MM.1S (cell line): ENCODE measurements around the gene EMILIN2.
"Not testable (repeated sequence)": the region's sequence is repeated elsewhere in the genome, so short reads cannot be mapped to it uniquely, and the experiment has no call there.

ENCODE experiments used
- DNase-seq: peaks from one replicate; pipeline ENCODE4 v3.0.0-alpha.2; 2015
- H2AFZ ChIP-seq: fragments of 300-600 bp; sonication (generic); 2 replicates; pipeline ENCODE4 v1.6.0; 2016; ENCODE audit warnings: antibody characterized with exemption, low read length
- H3F3A ChIP-seq: fragments of 300-600 bp; sonication (generic); 2 replicates; pipeline ENCODE4 v1.6.1; 2016; ENCODE audit warnings: mild to moderate bottlenecking, antibody characterized with exemption, low read length, moderate library complexity, mixed read lengths; ENCODE audit not compliant: insufficient read depth
- H3K27ac ChIP-seq: fragments of 300-600 bp; sonication (generic); 2 replicates; pipeline ENCODE4 v1.5.1; 2016; ENCODE audit warnings: mild to moderate bottlenecking, low read length
- H3K27me3 ChIP-seq: fragments of 300-600 bp; sonication (generic); replicated peaks from 2 replicates; pipeline ENCODE4 v1.6.0; 2016; ENCODE audit warnings: low read length; ENCODE audit not compliant: insufficient read depth
- H3K36me3 ChIP-seq: fragments of 300-600 bp; sonication (generic); replicated peaks from 2 replicates; pipeline ENCODE4 v1.6.1; 2016; ENCODE audit warnings: mild to moderate bottlenecking, low read length, mixed read lengths; ENCODE audit not compliant: insufficient read depth
- H3K4me1 ChIP-seq: fragments of 300-600 bp; sonication (generic); 2 replicates; pipeline ENCODE4 v1.6.1; 2016; ENCODE audit warnings: low read length, mixed read lengths
- H3K4me2 ChIP-seq: fragments of 300-600 bp; sonication (generic); 2 replicates; pipeline ENCODE4 v1.6.0; 2016; ENCODE audit warnings: low read depth, low read length
- H3K4me3 ChIP-seq: fragments of 300-600 bp; sonication (generic); 2 replicates; pipeline ENCODE4 v1.5.1; 2016; ENCODE audit warnings: low read length, mixed read lengths
- H3K79me2 ChIP-seq: fragments of 300-600 bp; sonication (generic); 2 replicates; pipeline ENCODE4 v1.6.1; 2016; ENCODE audit warnings: mixed run types, low read length, mixed read lengths
- H3K9ac ChIP-seq: fragments of 300-600 bp; sonication (generic); 2 replicates; pipeline ENCODE4 v1.6.1; 2016; ENCODE audit warnings: low read length, mixed read lengths
- H3K9me2 ChIP-seq: fragments of 300-600 bp; sonication (generic); replicated peaks from 2 replicates; pipeline ENCODE4 v1.6.1; 2016; ENCODE audit warnings: mild to moderate bottlenecking, low read length, mixed read lengths; ENCODE audit not compliant: insufficient read depth
- H3K9me3 ChIP-seq: fragments of 300-600 bp; sonication (generic); replicated peaks from 2 replicates; pipeline ENCODE4 v1.6.1; 2016; ENCODE audit warnings: mild to moderate bottlenecking, low read length, mixed read lengths; ENCODE audit not compliant: insufficient read depth
- H4K20me1 ChIP-seq: fragments of 300-600 bp; sonication (generic); 2 replicates; pipeline ENCODE4 v1.6.1; 2016; ENCODE audit warnings: mild to moderate bottlenecking, low read length, moderate library complexity, mixed read lengths; ENCODE audit not compliant: insufficient read depth
- EZH2 ChIP-seq: fragments of 300-600 bp; sonication (generic); optimal IDR thresholded peaks from 2 replicates; pipeline ENCODE3; 2017; ENCODE audit warnings: low read depth, mild to moderate bottlenecking, antibody characterized with exemption, low read length, mixed read lengths
- EZH2phosphoT487 ChIP-seq: fragments of 300-600 bp; sonication (generic); IDR thresholded peaks from 2 replicates; pipeline ENCODE4 v1.6.1; 2018; ENCODE audit warnings: antibody characterized with exemption, low read length
- TF ChIP-seq, protein P1 (sequence below): fragments of 300-600 bp; sonication (generic); IDR thresholded peaks from 2 replicates; pipeline ENCODE4 v1.5.1; 2016; ENCODE audit warnings: antibody characterized with exemption, low read length, mixed read lengths

EMILIN2 gene

GRCh38 chr18:2825613-2826175, 21.1 kb upstream of the EMILIN2 start:
- Histone ChIP-seq H3K27ac (no peak overlapping the region), H2AFZ (no peak overlapping the region), H3K9me2 (no peaks in the 10 kb centered on the region), H3K4me1 (no peaks in the 10 kb centered on the region), H4K20me1 (no peaks in the 10 kb centered on the region), H3K27me3 (no peaks in the 10 kb centered on the region), H3K36me3 (no peaks in the 10 kb centered on the region), H3K79me2 (no peaks in the 10 kb centered on the region), H3K4me2 (no peak overlapping the region), H3K4me3 (no peak overlapping the region), H3K9me3 (no peaks in the 10 kb centered on the region), H3F3A (no peaks in the 10 kb centered on the region), H3K9ac (no peak overlapping the region)
- DNase-seq: no peak
- TF ChIP-seq, protein P1, sequence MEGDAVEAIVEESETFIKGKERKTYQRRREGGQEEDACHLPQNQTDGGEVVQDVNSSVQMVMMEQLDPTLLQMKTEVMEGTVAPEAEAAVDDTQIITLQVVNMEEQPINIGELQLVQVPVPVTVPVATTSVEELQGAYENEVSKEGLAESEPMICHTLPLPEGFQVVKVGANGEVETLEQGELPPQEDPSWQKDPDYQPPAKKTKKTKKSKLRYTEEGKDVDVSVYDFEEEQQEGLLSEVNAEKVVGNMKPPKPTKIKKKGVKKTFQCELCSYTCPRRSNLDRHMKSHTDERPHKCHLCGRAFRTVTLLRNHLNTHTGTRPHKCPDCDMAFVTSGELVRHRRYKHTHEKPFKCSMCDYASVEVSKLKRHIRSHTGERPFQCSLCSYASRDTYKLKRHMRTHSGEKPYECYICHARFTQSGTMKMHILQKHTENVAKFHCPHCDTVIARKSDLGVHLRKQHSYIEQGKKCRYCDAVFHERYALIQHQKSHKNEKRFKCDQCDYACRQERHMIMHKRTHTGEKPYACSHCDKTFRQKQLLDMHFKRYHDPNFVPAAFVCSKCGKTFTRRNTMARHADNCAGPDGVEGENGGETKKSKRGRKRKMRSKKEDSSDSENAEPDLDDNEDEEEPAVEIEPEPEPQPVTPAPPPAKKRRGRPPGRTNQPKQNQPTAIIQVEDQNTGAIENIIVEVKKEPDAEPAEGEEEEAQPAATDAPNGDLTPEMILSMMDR: no peak
- TF ChIP-seq EZH2 (no peak), EZH2phosphoT487 (no peak)

DNA sequence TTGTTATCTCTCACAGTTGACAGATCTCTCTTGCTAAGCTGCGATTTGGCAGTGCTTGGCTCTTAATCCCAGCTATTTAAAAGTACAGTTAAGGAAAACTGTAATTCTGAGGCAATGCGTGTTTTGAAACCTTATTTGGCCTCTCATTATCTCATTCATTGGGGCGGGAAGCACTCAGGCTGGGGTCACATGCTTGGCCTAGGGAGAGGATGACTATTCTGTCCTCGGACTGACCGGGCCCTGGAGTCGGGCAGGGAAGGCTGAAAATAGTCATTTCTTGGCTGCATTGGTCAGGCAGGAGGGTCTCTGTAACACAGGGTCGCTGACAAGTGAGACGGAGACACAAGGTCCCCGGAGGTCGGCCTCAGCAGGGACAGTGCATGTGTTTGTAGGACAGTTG, 20.2 kb upstream of the EMILIN2 start:
- Histone ChIP-seq H3F3A (no peaks in the 10 kb centered on the region), H3K4me1 (no peaks in the 10 kb centered on the region), H3K9ac (no peak overlapping the region), H3K27ac (no peak overlapping the region), H3K4me3 (no peak overlapping the region), H3K79me2 (no peaks in the 10 kb centered on the region), H3K36me3 (no peaks in the 10 kb centered on the region), H2AFZ (no peak overlapping the region), H3K4me2 (no peak overlapping the region), H3K27me3 (no peaks in the 10 kb centered on the region), H3K9me3 (no peaks in the 10 kb centered on the region), H4K20me1 (no peaks in the 10 kb centered on the region), H3K9me2 (no peaks in the 10 kb centered on the region)
- no peak for DNase-seq
- TF ChIP-seq, protein P1: no peak
- TF ChIP-seq EZH2phosphoT487 (no peak), EZH2 (no peak)

GRCh38 chr18:2827061-2827460, 19.7 kb upstream of the EMILIN2 start:
- no peak for DNase-seq
- Histone ChIP-seq H3K4me3 (no peak overlapping the region), H3K9me3 (no peaks in the 10 kb centered on the region), H3K4me1 (no peaks in the 10 kb centered on the region), H3K79me2 (no peaks in the 10 kb centered on the region), H3K27me3 (no peaks in the 10 kb centered on the region), H3K36me3 (no peaks in the 10 kb centered on the region), H3K4me2 (no peak overlapping the region), H2AFZ (no peak overlapping the region), H3K27ac (no peak overlapping the region), H3F3A (no peaks in the 10 kb centered on the region), H3K9me2 (no peaks in the 10 kb centered on the region), H4K20me1 (no peaks in the 10 kb centered on the region), H3K9ac (no peak overlapping the region)
- TF ChIP-seq, protein P1: no peak
- TF ChIP-seq EZH2 (no peak), EZH2phosphoT487 (no peak)

- not testable (repeated sequence) for H3K9me3 ChIP-seq, H4K20me1 ChIP-seq, DNase-seq, H3K9me2 ChIP-seq, H3K27me3 ChIP-seq, H3K4me2 ChIP-seq, H3F3A ChIP-seq, H3K36me3 ChIP-seq, H3K9ac ChIP-seq, H3K79me2 ChIP-seq, H3K4me3 ChIP-seq, H3K4me1 ChIP-seq, H3K27ac ChIP-seq, H2AFZ ChIP-seq
Measured at GRCh38 chr18:2836118-2836517, 10.7 kb upstream of the EMILIN2 start.

GRCh38 chr18:2837290-2837689, 9.5 kb upstream of the EMILIN2 start:
- not testable (repeated sequence) for H3K36me3 ChIP-seq, H4K20me1 ChIP-seq, H3K4me2 ChIP-seq, H3K4me1 ChIP-seq, DNase-seq, H3K4me3 ChIP-seq, H3K9me3 ChIP-seq, H2AFZ ChIP-seq, H3K9me2 ChIP-seq, H3K79me2 ChIP-seq, H3K9ac ChIP-seq, H3F3A ChIP-seq, H3K27me3 ChIP-seq, H3K27ac ChIP-seq
